Ovary (tissue), 9 donors: ENCODE data around the gene CDH22. TPM values are rescaled to one million over a fixed set of nuclear protein-coding genes. Genes with fewer than 3 reads are reported as not detected.

Experiments used
- DNase-seq, 5 donors: peaks; one replicate each; pipeline ENCODE4 v3.0.0-alpha.2; 2019 to 2020
- H3K27ac ChIP-seq, 2 donors: fragments of 200-600 bp; one replicate each; pipeline versions ENCODE4 v1.5.1 to v1.8.0; 2019 to 2022
- H3K27me3 ChIP-seq: fragments of 200-600 bp; one replicate; pipeline ENCODE4 v1.8.0; 2022
- H3K36me3 ChIP-seq: fragments of 200-600 bp; sonication (generic); one replicate; pipeline ENCODE4 v1.5.1; 2019
- H3K4me1 ChIP-seq: one replicate; pipeline ENCODE4 v1.8.1; 2013; ENCODE audit warnings: mild to moderate bottlenecking, moderate library complexity; ENCODE audit not compliant: insufficient read depth
- H3K4me3 ChIP-seq: fragments of 200-600 bp; sonication (generic); one replicate; pipeline ENCODE4 v1.5.1; 2017
- H3K9me3 ChIP-seq, 2 donors: fragments of 200-600 bp in 1 of 2; sonication (generic) in 1 of 2; one replicate each; pipeline versions ENCODE4 v1.5.1 to v1.8.1; 2013 to 2019; ENCODE audit warnings: mild to moderate bottlenecking in 1 of 2, moderate library complexity in 1 of 2
- CTCF ChIP-seq, 3 donors: fragments of 450-650 bp in 2 of 3; fragments of 200-600 bp in 1 of 3; IDR thresholded peaks; one replicate each; pipeline versions ENCODE4 v1.5.1 to v1.8.0; 2016 to 2022; ENCODE audit warnings: antibody characterized with exemption in 3 of 3, mild to moderate bottlenecking in 1 of 3
- EP300 ChIP-seq: sonication (generic); formaldehyde crosslinking; IDR thresholded peaks from one replicate; pipeline ENCODE4 v1.6.1; 2017; ENCODE audit warnings: antibody characterized with exemption
- POLR2A ChIP-seq: fragments of 450-650 bp; IDR thresholded peaks from one replicate; pipeline ENCODE4 v1.6.1; 2017; ENCODE audit warnings: antibody characterized with exemption, mild to moderate bottlenecking, moderate library complexity
- WGBS, 3 donors: extraction: QIAGEN DNeasy Blood & Tissue Kit in 1 of 3; methylation state at CpG; one replicate each; pipeline versions ENCODE4 v1.1.5 to v1.1.7; 2013 to 2017; 5-methylcytosine and 5-hydroxymethylcytosine counted together
- intact Hi-C, 4 donors: fragments of 100-400 bp; cut with DNase I; formaldehyde crosslinking; loops; one replicate each; pipeline versions ENCODE4 v1.11.0 to v1.15.1; 2022 to 2023
- polyA plus RNA-seq, 2 donors: library from polyadenylated mRNA; stranded (reverse); fragments of 200-250 nt in 1 of 2; fragments of 350-450 nt in 1 of 2; fragmentation: Illumina TruSeq in 1 of 2; extraction: RNeasy Lipid Tissue Mini Kit (QIAGEN cat#74804) in 1 of 2; gene quantifications; one replicate each; pipeline ENCODE4 v1.2.3, GENCODE V29; 2013 to 2014
- total RNA-seq, 7 donors: library from RNA; depleted of rRNA in 2 of 7; stranded (reverse); fragments of >200 nt in 2 of 7; fragmentation: NEBNext Ultra II Directional in 3 of 7; extraction: Animal tissue kit (Norgen Biotek cat#: 25700) in 3 of 7; gene quantifications; one replicate each; pipeline versions ENCODE4 v1.1.0 to v1.2.4, GENCODE V29; 2016 to 2023
- donor health status: DM: no; HTN: no; CAD: no; lungs with moderate emphysema.
- donor health status: DM: no; HTN: no; CAD: no.
- donor health status: Bipolar disorder and iron deficiency.
- donor health status: DM: yes; HTN: yes; CAD: no.
- donor health status: DM: no; HTN: no; CAD: no.
- donor health status: DM: yes; HTN: yes; CAD: no.

CDH22 gene
- total and polyA plus RNA-seq, 9 donors = 0.10 to 1.5 (median 0.36) TPM

- TF ChIP-seq EP300 = no peak
- TF ChIP-seq CTCF (IDR thresholded peaks at IDR 0.05) = no peak
- TF ChIP-seq POLR2A = no peak
- Histone ChIP-seq H3K36me3 (no peaks in the 10 kb centered on the region), H3K4me3 (no peak overlapping the region), H3K27ac (no peak overlapping the region), H3K9me3 (no peaks in the 10 kb centered on the region), H3K27me3 (no peaks in the 10 kb centered on the region), H3K4me1 (no peaks in the 10 kb centered on the region)
- 10 to 15% (median 11%) methylated on average over 8 of the region's 8 CpGs for WGBS, 3 donors
- DNase-seq = no peak
- intact Hi-C loops = no loop called here
Observed at GRCh38 chr20:46277602-46278001, 30.7 kb downstream of the CDH22 start.

- TF ChIP-seq CTCF (IDR thresholded peaks at IDR 0.05) = no peak
- Histone ChIP-seq H3K36me3 (no peaks in the 10 kb centered on the region), H3K27ac (no peak overlapping the region), H3K4me1 (no peaks in the 10 kb centered on the region), H3K4me3 (no peak overlapping the region), H3K9me3 (no peaks in the 10 kb centered on the region), H3K27me3 (no peaks in the 10 kb centered on the region)
- 47 to 52% (median 50%) methylated on average over 4 of the region's 4 CpGs for WGBS, 3 donors
- DNase-seq = no peak
- intact Hi-C loops = no loop called here
Observed at GRCh38 chr20:46276531-46276930, 31.8 kb downstream of the CDH22 start.

GRCh38 chr20:46275091-46275490 lies 33.2 kb downstream of the CDH22 start:
- Histone ChIP-seq H3K36me3 (no peaks in the 10 kb centered on the region), H3K27me3 (no peaks in the 10 kb centered on the region), H3K27ac (no peak overlapping the region), H3K4me3 (no peak overlapping the region), H3K4me1 (no peaks in the 10 kb centered on the region), H3K9me3 (no peaks in the 10 kb centered on the region)
- no peak for DNase-seq
- no peak for TF ChIP-seq EP300
- no peak for TF ChIP-seq POLR2A
- no peak for TF ChIP-seq CTCF (IDR thresholded peaks at IDR 0.05)
- WGBS, 3 donors = 55 to 64% (median 63%) methylated on average over 4 of the region's 4 CpGs
- intact Hi-C loops = no loop called here

GRCh38 chr20:46273717-46274116 lies 34.6 kb downstream of the CDH22 start:
- DNase-seq = no peak
- Histone ChIP-seq H3K27me3 (no peaks in the 10 kb centered on the region), H3K4me1 (no peaks in the 10 kb centered on the region), H3K9me3 (no peaks in the 10 kb centered on the region), H3K36me3 (no peaks in the 10 kb centered on the region), H3K27ac (no peak overlapping the region), H3K4me3 (no peak overlapping the region)
- 19 to 39% (median 28%) methylated on average over 2 of the region's 2 CpGs for WGBS, 3 donors
- intact Hi-C loops = no loop called here
- TF ChIP-seq EP300 (no peak), CTCF (IDR thresholded peaks at IDR 0.05) (no peak), POLR2A (no peak)
